Neural progenitor cell (in vitro differentiated cells): ENCODE measurements around the gene SIGMAR1. TPM values are rescaled to one million over a fixed set of nuclear protein-coding genes. Genes with fewer than 3 reads are reported as not detected.

Experiments
- DNase-seq: peaks from one replicate; pipeline ENCODE4 v3.0.0-alpha.2; 2016; ENCODE audit warnings: low spot score
- H2AFZ ChIP-seq: fragments of 200-600 bp; sonication (generic); replicated peaks from 2 replicates; pipeline ENCODE4 v1.6.1; 2016; ENCODE audit warnings: antibody characterized with exemption
- H3F3A ChIP-seq: fragments of 200-600 bp; sonication (generic); 2 replicates; pipeline ENCODE4 v1.6.1; 2016; ENCODE audit warnings: antibody characterized with exemption, low read depth
- H3K27ac ChIP-seq: fragments of 200-600 bp; sonication (generic); 2 replicates; pipeline ENCODE4 v1.5.1; 2016; ENCODE audit warnings: mild to moderate bottlenecking
- H3K27me3 ChIP-seq: fragments of 200-600 bp; sonication (generic); 2 replicates; pipeline ENCODE4 v1.6.1; 2016; ENCODE audit warnings: mild to moderate bottlenecking, moderate library complexity
- H3K36me3 ChIP-seq: fragments of 200-600 bp; sonication (generic); 2 replicates; pipeline ENCODE4 v1.5.1; 2016
- H3K4me1 ChIP-seq: fragments of 200-600 bp; sonication (generic); 2 replicates; pipeline ENCODE4 v1.6.1; 2016; ENCODE audit warnings: mixed run types
- H3K4me2 ChIP-seq: fragments of 200-600 bp; sonication (generic); 2 replicates; pipeline ENCODE4 v1.6.1; 2016
- H3K4me3 ChIP-seq: fragments of 200-600 bp; sonication (generic); 2 replicates; pipeline ENCODE4 v1.5.1; 2016
- H3K79me2 ChIP-seq: fragments of 200-600 bp; sonication (generic); 2 replicates; pipeline ENCODE4 v1.6.1; 2016; ENCODE audit warnings: low read depth
- H3K9ac ChIP-seq: fragments of 200-600 bp; sonication (generic); 2 replicates; pipeline ENCODE4 v1.6.1; 2016
- H3K9me3 ChIP-seq: fragments of 200-600 bp; sonication (generic); 2 replicates; pipeline ENCODE4 v1.5.1; 2016; ENCODE audit warnings: low read depth
- H4K20me1 ChIP-seq: fragments of 200-600 bp; sonication (generic); 2 replicates; pipeline ENCODE4 v1.6.1; 2016; ENCODE audit warnings: low read depth
- H3K27ac Mint-ChIP-seq: 3 replicates; pipeline ENCODE4 v1.8.0; 2021; ENCODE audit warnings: mixed read lengths
- H3K27me3 Mint-ChIP-seq: 2 replicates; pipeline ENCODE4 v1.8.0; 2022; ENCODE audit warnings: low read depth, mild to moderate bottlenecking, inconsistent platforms, moderate library complexity, mixed read lengths; ENCODE audit not compliant: insufficient read depth
- H3K36me3 Mint-ChIP-seq: 3 replicates; pipeline ENCODE4 v1.8.0; 2021; ENCODE audit warnings: mixed read lengths
- H3K4me1 Mint-ChIP-seq: 3 replicates; pipeline ENCODE4 v1.8.0; 2021; ENCODE audit warnings: mixed read lengths
- H3K4me3 Mint-ChIP-seq: 3 replicates; pipeline ENCODE4 v1.8.0; 2021; ENCODE audit warnings: mild to moderate bottlenecking, moderate library complexity, mixed read lengths
- H3K9me3 Mint-ChIP-seq: 3 replicates; pipeline ENCODE4 v1.8.0; 2020; ENCODE audit warnings: mixed read lengths
- CTCF ChIP-seq: fragments of 200-600 bp; sonication (generic); IDR thresholded peaks from 2 replicates; pipeline ENCODE4 v1.5.1; 2017; ENCODE audit warnings: antibody characterized with exemption, mild to moderate bottlenecking
- EZH2 ChIP-seq: fragments of 200-600 bp; sonication (generic); IDR thresholded peaks from 2 replicates; pipeline ENCODE4 v1.6.1; 2017; ENCODE audit warnings: antibody characterized with exemption, mild to moderate bottlenecking, moderate library complexity
- EZH2phosphoT487 ChIP-seq: fragments of 200-600 bp; sonication (generic); IDR thresholded peaks from 2 replicates; pipeline ENCODE4 v1.6.1; 2017; ENCODE audit warnings: antibody characterized with exemption
- total RNA-seq: library from RNA; depleted of rRNA; stranded (reverse); fragments of >200 nt; gene quantifications from 2 replicates; pipeline ENCODE4 v1.2.3, GENCODE V29; 2015; ENCODE audit warnings: low replicate concordance

Gene SIGMAR1
- total RNA-seq, 1 donor from 2014 or later = 37.8 TPM

DNA sequence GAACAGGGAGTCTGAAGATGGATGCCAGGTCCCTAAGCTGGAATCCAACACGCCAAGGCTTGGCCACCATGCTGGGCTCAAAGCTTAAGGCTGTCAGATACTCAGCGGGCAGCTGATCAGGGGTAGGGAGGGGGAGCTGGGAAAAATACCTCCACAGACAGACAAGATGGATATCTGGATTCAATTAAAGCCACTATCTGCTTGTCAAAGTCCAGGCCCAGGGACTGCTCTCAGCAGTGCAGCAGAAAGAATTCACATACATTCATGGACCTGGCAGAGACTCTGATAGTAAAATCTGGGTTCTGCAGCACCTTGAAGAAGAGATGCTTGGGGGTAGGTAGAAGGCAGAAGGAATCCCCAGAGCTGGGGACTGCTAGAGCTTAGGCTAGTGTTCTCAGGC lies 22.5 kb downstream of the SIGMAR1 start:
- no peak for DNase-seq
- Histone ChIP-seq H3K9me3 (no peaks in the 10 kb centered on the region), H3K4me1 (peaks cover 8% of the 10 kb centered on the region), H2AFZ (no peak overlapping the region), H4K20me1 (no peaks in the 10 kb centered on the region), H3F3A (peaks cover 14% of the 10 kb centered on the region), H3K4me3 (no peak overlapping the region), H3K9ac (no peak overlapping the region), H3K27ac (no peak overlapping the region), H3K27me3 (no peaks in the 10 kb centered on the region), H3K36me3 (no peaks in the 10 kb centered on the region), H3K4me2 (no peak overlapping the region), H3K79me2 (peaks cover 13% of the 10 kb centered on the region)
- TF ChIP-seq EZH2phosphoT487 (no peak), CTCF (no peak), EZH2 (no peak)
- Mint-ChIP-seq H3K9me3 (no peaks in the 10 kb centered on the region), H3K4me1 (peaks cover 33% of the 10 kb centered on the region), H3K36me3 (peaks cover 7% of the 10 kb centered on the region), H3K4me3 (no peak overlapping the region), H3K27me3 (peaks cover 14% of the 10 kb centered on the region), H3K27ac (no peak overlapping the region)

GRCh38 chr9:34612788-34613390 lies 24.7 kb downstream of the SIGMAR1 start:
- no peaks in the 10 kb centered on the region for H3K36me3 ChIP-seq
- H3K27ac ChIP-seq = no peak overlapping the region
- H3K4me1 ChIP-seq = peaks cover 8% of the 10 kb centered on the region
- peaks cover 13% of the 10 kb centered on the region for H3K79me2 ChIP-seq
- Mint-ChIP-seq H3K27me3 (peaks cover 14% of the 10 kb centered on the region), H3K27ac (peak overlapping the region; percentile 86), H3K4me3 (peak overlapping the region; percentile 90), H3K4me1 (peaks cover 24% of the 10 kb centered on the region), H3K36me3 (peaks cover 7% of the 10 kb centered on the region), H3K9me3 (no peaks in the 10 kb centered on the region)
- no peak overlapping the region for H3K9ac ChIP-seq
- H3K9me3 ChIP-seq = no peaks in the 10 kb centered on the region
- peak; percentile 94 for DNase-seq
- no peak overlapping the region for H2AFZ ChIP-seq
- H3F3A ChIP-seq = peaks cover 14% of the 10 kb centered on the region
- peak overlapping the region; percentile 66 for H3K4me3 ChIP-seq
- H3K27me3 ChIP-seq = no peaks in the 10 kb centered on the region
- TF ChIP-seq EZH2phosphoT487 = no peak
- TF ChIP-seq CTCF = peak; percentile 89
- peak overlapping the region; percentile 86 for H3K4me2 ChIP-seq
- no peaks in the 10 kb centered on the region for H4K20me1 ChIP-seq

- no peaks in the 10 kb centered on the region for H3K9me3 ChIP-seq
- Mint-ChIP-seq H3K4me1 (peaks cover 24% of the 10 kb centered on the region), H3K36me3 (peaks cover 7% of the 10 kb centered on the region), H3K27me3 (peaks cover 14% of the 10 kb centered on the region), H3K27ac (peak within 1 kb of the TSS; percentile 96), H3K9me3 (no peaks in the 10 kb centered on the region), H3K4me3 (peak within 1 kb of the TSS; percentile 90)
- H3K4me3 ChIP-seq = peak within 1 kb of the TSS; percentile 66
- peak within 1 kb of the TSS; percentile 61 for H2AFZ ChIP-seq
- peak within 1 kb of the TSS; percentile 46 for H3K9ac ChIP-seq
- H3K4me2 ChIP-seq = peak within 1 kb of the TSS; percentile 86
- H3K4me1 ChIP-seq = peaks cover 8% of the 10 kb centered on the region
- H3K79me2 ChIP-seq = peaks cover 13% of the 10 kb centered on the region
- peak; percentile 95 for DNase-seq
- H3K27me3 ChIP-seq = no peaks in the 10 kb centered on the region
- H4K20me1 ChIP-seq = no peaks in the 10 kb centered on the region
- H3K27ac ChIP-seq = no peak within 1 kb of the TSS
- no peaks in the 10 kb centered on the region for H3K36me3 ChIP-seq
- TF ChIP-seq CTCF (no peak), EZH2phosphoT487 (no peak), EZH2 (peak; percentile 36)
- peaks cover 14% of the 10 kb centered on the region for H3F3A ChIP-seq
These were observed 25.5 kb downstream of the SIGMAR1 start, which contains the start of gene RPP25L for GRCh38 chr9:34611811-34612787. RPP25L (minus strand) TSS chr9:34612097; CDS start chr9:34611296, 801 bp downstream.
